SK-N-MC (cell line): ENCODE results near the gene STX1A.

Experiments used
- DNase-seq: peaks from one replicate; pipeline ENCODE4 v3.0.0-alpha.2; 2011; ENCODE audit warnings: low read depth, low spot score
- H3K27ac ChIP-seq: fragments of 200-600 bp; sonication (generic); 2 replicates; pipeline ENCODE4 v1.5.1; 2016; ENCODE audit warnings: mixed run types
- H3K36me3 ChIP-seq: fragments of 200-600 bp; sonication (generic); 2 replicates; pipeline ENCODE4 v1.6.1; 2017; ENCODE audit warnings: antibody characterized with exemption, low read length, mixed read lengths; ENCODE audit not compliant: insufficient read depth
- H3K4me3 ChIP-seq: fragments of 200-600 bp; sonication (generic); 2 replicates; pipeline ENCODE4 v1.5.1; 2016
- H3K9ac ChIP-seq: fragments of 200-600 bp; sonication (generic); 2 replicates; pipeline ENCODE4 v1.8.0; 2017; ENCODE audit warnings: mixed run types, mixed read lengths; ENCODE audit not compliant: insufficient read length
- H3K9me3 ChIP-seq: fragments of 200-600 bp; sonication (generic); 2 replicates; pipeline ENCODE4 v1.6.1; 2017; ENCODE audit warnings: low read depth, mild to moderate bottlenecking, antibody characterized with exemption, low read length, moderate library complexity, mixed read lengths
- EZH2 ChIP-seq: fragments of 200-600 bp; sonication (generic); IDR thresholded peaks from one replicate; pipeline ENCODE4 v1.6.1; 2017; ENCODE audit warnings: antibody characterized with exemption
- FOXP2 ChIP-seq: optimal IDR thresholded peaks from 2 replicates; pipeline ENCODE3; 2011; ENCODE audit warnings: mild to moderate bottlenecking, moderate library complexity; ENCODE audit not compliant: insufficient read depth; ENCODE audit errors: extremely low read length, control extremely low read depth
- POLR2AphosphoS5 ChIP-seq: IDR thresholded peaks from 2 replicates; pipeline ENCODE4 v1.6.1; 2012; ENCODE audit warnings: mild to moderate bottlenecking, low read depth, low read length, borderline replicate concordance

STX1A gene

DNA sequence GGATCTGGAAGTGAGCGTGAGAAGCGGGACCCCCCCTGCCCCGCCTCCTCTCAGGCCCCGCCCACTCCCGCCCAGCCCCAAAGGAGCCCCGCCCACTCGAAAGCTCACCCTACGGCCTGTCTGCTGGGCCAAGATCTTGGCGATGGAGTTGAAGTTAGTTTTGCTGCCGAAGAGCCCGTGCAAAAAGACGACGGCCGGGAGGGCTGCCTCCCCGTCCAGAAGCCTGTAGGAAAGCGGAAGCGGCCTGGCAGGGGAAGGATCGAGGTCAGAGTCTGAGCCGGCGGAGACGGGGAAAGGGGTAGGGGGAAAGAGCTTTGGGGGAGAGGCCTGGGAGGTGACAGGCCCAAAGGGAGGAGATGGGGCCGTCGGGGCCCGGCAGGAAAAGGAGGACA is 18.7 kb upstream of the STX1A start:
- Histone ChIP-seq H3K9me3 (no peaks in the 10 kb centered on the region), H3K4me3 (peak overlapping the region; percentile 97), H3K27ac (peak overlapping the region; percentile 46; the same call in 1 of the 2 replicates), H3K9ac (peak overlapping the region; percentile 83), H3K36me3 (no peaks in the 10 kb centered on the region; the same call in 1 of the 2 replicates)
- TF ChIP-seq POLR2AphosphoS5 (peak; percentile 38; the same call in 1 of the 2 replicates), FOXP2 (no peak), EZH2 (no peak)
- no peak for DNase-seq

DNA sequence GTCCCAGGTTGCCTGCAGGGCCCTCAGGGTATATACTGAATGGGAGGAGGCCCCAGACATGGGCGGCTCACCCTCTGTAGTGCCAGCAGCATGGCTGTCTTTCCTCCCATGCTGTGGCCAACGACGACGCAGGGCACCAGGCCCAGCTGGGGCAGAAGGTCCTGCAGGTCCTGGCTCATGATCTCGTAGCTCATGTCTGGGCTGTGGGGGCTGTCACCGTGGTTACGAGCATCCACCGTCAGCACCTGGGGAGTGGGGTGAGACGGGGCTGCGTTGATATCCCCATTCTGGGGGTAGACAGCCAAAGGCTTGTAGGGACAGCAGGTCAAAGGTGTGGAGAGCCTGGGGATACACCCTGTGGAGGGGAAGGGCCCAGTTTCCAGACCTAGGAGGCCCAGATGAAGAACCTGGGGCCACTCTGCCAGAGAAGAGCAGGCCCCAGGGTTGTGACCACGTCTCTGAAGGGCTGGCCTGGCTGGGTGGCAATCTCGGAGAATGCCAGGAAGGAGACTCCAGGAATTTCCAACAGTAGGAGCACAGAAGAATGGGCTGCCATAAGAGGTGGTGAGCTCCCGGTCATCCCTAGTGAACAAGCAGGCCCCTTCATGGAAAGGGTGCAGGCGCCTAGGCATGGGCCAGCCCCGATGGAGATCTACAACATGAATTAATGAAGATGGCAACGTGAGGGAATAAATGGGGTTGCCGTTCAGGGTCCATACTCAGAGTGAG is 18.2 kb upstream of the STX1A start:
- Histone ChIP-seq H3K27ac (no peak overlapping the region), H3K4me3 (peak overlapping the region; percentile 97), H3K9me3 (no peaks in the 10 kb centered on the region), H3K9ac (peak overlapping the region; percentile 41), H3K36me3 (no peaks in the 10 kb centered on the region; the same call in 1 of the 2 replicates)
- DNase-seq, result no peak
- TF ChIP-seq FOXP2, result no peak
- TF ChIP-seq EZH2, result no peak
- no peak for TF ChIP-seq POLR2AphosphoS5

DNA sequence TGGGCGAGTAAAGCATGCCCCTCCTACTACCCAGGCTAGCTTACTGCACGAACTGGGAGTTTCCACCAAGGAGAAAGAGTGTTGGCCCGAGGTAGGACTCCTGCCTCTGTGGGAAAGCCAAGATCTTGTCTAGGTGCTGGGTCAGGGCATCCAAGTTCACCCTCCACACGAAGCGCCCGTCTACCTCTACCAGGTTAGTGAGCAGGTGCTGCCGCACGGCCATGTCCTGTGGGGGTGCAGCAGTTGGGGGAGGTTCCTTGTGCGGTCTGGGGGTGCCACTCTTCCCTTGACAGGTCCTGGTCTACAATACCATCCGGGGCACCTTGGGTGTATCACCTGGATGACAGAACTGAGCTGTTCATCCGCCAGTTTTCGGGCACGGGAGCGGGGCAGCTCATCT is 17.4 kb upstream of the STX1A start:
- H3K27ac ChIP-seq, result no peak overlapping the region
- TF ChIP-seq EZH2 (no peak), FOXP2 (no peak), POLR2AphosphoS5 (no peak)
- H3K9me3 ChIP-seq, result no peaks in the 10 kb centered on the region
- no peaks in the 10 kb centered on the region; the same call in 1 of the 2 replicates for H3K36me3 ChIP-seq
- no peak overlapping the region for H3K4me3 ChIP-seq
- DNase-seq, result no peak
- no peak overlapping the region for H3K9ac ChIP-seq

DNA sequence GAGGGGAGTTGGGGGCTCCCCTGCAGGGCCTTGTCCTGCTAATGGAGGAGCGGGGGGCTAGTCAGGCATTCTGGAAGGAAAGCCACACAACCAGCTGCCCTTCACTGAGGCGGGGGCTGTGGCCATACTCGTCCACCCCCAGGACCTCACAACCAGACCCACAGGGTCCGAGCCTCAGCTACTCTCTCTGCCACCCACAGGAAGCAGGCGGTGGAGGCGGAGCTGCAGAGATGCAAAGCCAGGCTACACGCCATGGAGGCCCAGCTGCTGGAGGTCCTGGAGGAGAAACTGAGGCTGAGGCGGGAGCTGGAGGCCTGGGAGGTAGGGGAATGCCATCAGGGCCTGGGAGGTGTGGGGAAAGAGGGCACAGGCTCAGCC is 16.0 kb upstream of the STX1A start:
- Histone ChIP-seq H3K27ac (no peak overlapping the region), H3K4me3 (no peak overlapping the region), H3K9ac (no peak overlapping the region), H3K9me3 (no peaks in the 10 kb centered on the region), H3K36me3 (no peaks in the 10 kb centered on the region; the same call in 1 of the 2 replicates)
- DNase-seq, result no peak
- TF ChIP-seq POLR2AphosphoS5, result no peak
- no peak for TF ChIP-seq FOXP2
- TF ChIP-seq EZH2, result no peak

DNA sequence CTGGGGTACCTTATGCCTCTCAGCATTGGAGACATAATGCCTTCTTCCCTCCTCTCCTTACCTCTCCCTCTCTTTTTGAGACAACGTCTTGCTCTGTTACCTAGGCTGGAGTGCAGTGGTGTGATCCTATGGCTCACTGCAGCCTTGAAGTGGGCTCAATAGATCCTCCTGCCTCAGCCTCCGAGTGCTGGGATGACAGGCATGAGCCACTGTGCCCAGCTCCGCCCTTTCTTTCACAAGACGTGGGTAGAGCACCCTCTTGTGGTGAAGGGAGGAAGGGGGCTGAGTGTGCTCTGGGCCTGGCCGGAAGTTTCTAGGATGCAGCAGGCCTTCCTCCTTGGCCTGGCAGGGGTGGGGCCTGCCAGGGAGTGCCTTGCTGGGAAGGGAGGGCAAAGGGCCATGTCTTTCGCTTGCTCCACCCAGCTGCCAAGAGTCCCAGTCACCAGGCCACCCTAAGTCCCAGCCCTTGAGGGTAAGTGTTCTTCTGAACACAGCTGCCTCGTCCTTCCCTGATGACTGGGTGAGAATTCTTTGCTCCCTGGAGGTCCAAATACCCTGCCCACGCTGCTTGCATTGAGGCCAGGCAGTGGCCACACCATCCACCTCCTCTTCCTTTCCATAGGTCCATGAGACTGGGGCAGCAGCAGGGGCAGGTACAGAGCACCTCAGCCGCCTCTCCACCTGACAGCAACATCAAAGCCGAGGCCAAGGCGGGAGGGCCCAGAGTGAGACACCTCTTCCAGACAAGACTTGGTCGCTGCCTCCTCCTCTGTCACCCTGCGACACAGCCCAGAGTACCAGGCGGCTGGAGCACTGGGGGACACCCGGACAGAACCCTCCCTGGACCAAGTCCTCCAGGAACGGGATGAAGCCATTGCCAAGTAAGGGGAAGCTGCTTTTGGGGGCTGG is 15.4 kb upstream of the STX1A start:
- H3K9ac ChIP-seq, result no peak overlapping the region
- no peak for DNase-seq
- H3K9me3 ChIP-seq, result no peaks in the 10 kb centered on the region
- H3K27ac ChIP-seq, result no peak overlapping the region
- no peaks in the 10 kb centered on the region; the same call in 1 of the 2 replicates for H3K36me3 ChIP-seq
- H3K4me3 ChIP-seq, result no peak overlapping the region
- no peak for TF ChIP-seq FOXP2
- TF ChIP-seq EZH2, result no peak
- TF ChIP-seq POLR2AphosphoS5, result no peak; the same call in none of the 2 replicates

DNA sequence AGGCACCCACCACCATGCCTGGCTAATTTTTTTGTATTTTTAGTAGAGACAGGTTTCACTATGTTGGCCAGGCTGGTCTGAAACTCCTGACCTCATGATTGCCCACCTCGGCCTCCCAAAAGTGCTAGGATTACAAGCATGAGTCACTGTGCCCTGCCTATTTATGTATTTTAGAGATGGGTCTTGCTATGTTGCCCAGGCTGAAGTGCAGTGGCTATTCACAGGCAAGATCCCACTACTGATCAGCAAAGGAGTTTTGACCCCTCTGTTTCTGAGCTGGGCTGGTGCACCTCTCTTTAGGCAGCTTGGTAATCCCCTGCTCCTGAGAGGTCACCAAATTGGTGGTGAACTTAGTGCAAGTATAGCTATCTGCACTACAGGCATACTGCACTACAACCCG is 12.9 kb upstream of the STX1A start:
- TF ChIP-seq FOXP2, result no peak
- no peak for TF ChIP-seq POLR2AphosphoS5
- no peak for TF ChIP-seq EZH2
- no peak for DNase-seq
- Histone ChIP-seq H3K36me3 (no peaks in the 10 kb centered on the region; the same call in 1 of the 2 replicates), H3K27ac (no peak overlapping the region), H3K9ac (no peak overlapping the region), H3K9me3 (no peaks in the 10 kb centered on the region), H3K4me3 (no peak overlapping the region)

DNA sequence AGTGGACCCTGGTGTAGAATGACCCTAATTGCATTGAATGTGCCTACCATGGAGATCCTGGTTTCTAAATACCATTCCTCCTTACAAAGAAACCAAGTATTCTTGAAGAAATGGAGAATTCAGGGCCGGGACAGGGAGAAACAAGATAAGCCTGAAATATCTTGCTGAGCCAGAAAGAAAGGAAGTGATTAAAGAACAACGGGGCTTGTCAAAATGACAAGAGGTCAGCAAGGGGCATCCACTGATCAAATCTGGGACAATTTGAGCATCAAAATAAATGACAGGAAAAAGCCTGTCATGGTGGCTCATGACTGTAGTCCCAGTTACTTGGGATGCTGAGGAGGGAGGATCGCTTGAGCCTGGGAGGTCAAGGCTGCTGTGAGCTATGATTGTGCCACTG is 11.0 kb upstream of the STX1A start:
- Histone ChIP-seq H3K9me3 (no peaks in the 10 kb centered on the region), H3K9ac (no peak overlapping the region), H3K36me3 (no peaks in the 10 kb centered on the region), H3K4me3 (no peak overlapping the region), H3K27ac (no peak overlapping the region)
- no peak for TF ChIP-seq EZH2
- no peak for TF ChIP-seq FOXP2
- TF ChIP-seq POLR2AphosphoS5, result no peak
- DNase-seq, result no peak

DNA sequence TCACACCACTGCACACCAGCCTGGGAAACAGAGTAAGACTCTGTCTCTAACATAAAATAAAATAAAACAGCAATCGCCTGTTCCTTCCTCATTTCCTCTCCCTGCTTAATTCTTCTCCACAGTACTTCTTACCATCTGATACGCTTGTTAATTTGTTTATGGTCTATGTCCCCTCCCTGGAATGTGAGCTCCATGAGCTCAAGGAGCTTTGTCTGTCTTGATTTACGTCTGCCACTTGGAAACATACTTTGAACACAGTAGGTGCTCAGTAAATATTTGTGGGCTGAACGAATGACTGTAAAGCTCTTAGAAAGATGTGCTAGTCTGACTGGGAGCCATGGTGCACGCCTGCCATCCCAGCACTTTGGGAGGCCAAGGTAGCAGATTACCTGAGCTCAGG is 9.1 kb upstream of the STX1A start:
- Histone ChIP-seq H3K36me3 (no peaks in the 10 kb centered on the region), H3K4me3 (no peak overlapping the region), H3K9me3 (no peaks in the 10 kb centered on the region), H3K27ac (no peak overlapping the region), H3K9ac (no peak overlapping the region)
- TF ChIP-seq POLR2AphosphoS5, result no peak
- no peak for TF ChIP-seq FOXP2
- TF ChIP-seq EZH2, result no peak
- DNase-seq, result no peak

DNA sequence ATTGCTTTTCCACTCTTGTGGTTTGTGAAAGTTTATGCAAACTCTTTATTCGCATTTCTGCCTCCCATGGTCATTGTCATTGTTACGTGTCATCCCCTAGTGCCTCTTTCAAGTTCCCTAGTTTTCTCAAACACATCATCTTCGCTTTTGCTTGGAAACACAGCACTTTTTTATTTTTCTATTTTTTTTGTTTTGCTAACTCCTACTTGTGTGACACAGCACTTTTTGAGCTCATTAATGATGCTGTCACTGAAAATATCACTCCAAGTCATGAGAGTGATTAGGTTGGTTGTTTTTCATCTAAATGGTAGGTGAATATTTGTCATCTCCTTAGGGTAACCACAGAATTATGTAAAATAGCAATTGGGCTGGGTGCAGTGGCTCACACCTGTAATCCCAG is 8.5 kb upstream of the STX1A start:
- TF ChIP-seq POLR2AphosphoS5 (no peak), EZH2 (no peak), FOXP2 (no peak)
- Histone ChIP-seq H3K4me3 (no peak overlapping the region), H3K9me3 (no peaks in the 10 kb centered on the region), H3K36me3 (no peaks in the 10 kb centered on the region), H3K9ac (no peak overlapping the region), H3K27ac (no peak overlapping the region)
- no peak for DNase-seq
